SK-N-SH treated with all-trans-retinoic acid at 6 μM for 48 hours (cell line): ENCODE results near the gene SORCS1.

Source experiments
- ISL1 ChIP-seq: fragments of 250-450 bp; sonication (Bioruptor Pico); IDR thresholded peaks from 2 replicates; pipeline ENCODE4 v2.1.2; 2022; ENCODE audit warnings: mild to moderate bottlenecking, moderate library complexity
- PPARA ChIP-seq: fragments of 250-450 bp; sonication (Bioruptor Pico); IDR thresholded peaks from 2 replicates; pipeline ENCODE4 v1.5.0; 2020; ENCODE audit warnings: mild to moderate bottlenecking, borderline replicate concordance
- RARB ChIP-seq: fragments of 250-450 bp; sonication (Bioruptor Pico); IDR thresholded peaks from 2 replicates; pipeline ENCODE4 v1.8.0; 2021; ENCODE audit warnings: mild to moderate bottlenecking, moderate library complexity
- SNAI2 ChIP-seq: fragments of 250-450 bp; sonication (Bioruptor Pico); IDR thresholded peaks from 2 replicates; pipeline ENCODE4 v1.5.0; 2020; ENCODE audit warnings: mild to moderate bottlenecking, moderate library complexity
- TCF4 ChIP-seq: fragments of 250-450 bp; sonication (Bioruptor Pico); IDR thresholded peaks from 2 replicates; pipeline ENCODE4 v1.8.0; 2021; ENCODE audit warnings: mild to moderate bottlenecking, moderate library complexity, borderline replicate concordance
- ZFP3 ChIP-seq: fragments of 250-450 bp; sonication (Bioruptor Pico); IDR thresholded peaks from 2 replicates; pipeline ENCODE4 v1.5.0; 2020; ENCODE audit warnings: mild to moderate bottlenecking, moderate library complexity
- ZFP30 ChIP-seq: fragments of 450-650 bp; formaldehyde crosslinking; IDR thresholded peaks from 2 replicates; pipeline ENCODE4 v1.5.0; 2022; ENCODE audit warnings: mild to moderate bottlenecking, moderate library complexity
- ZNF70 ChIP-seq: fragments of 450-650 bp; formaldehyde crosslinking; IDR thresholded peaks from 2 replicates; pipeline ENCODE4 v1.5.0; 2020; ENCODE audit warnings: mild to moderate bottlenecking, moderate library complexity
- ZNF8 ChIP-seq: fragments of 450-650 bp; formaldehyde crosslinking; IDR thresholded peaks from 2 replicates; pipeline ENCODE4 v1.5.0; 2020; ENCODE audit warnings: mild to moderate bottlenecking, moderate library complexity
- TF ChIP-seq, protein P1 (sequence below): fragments of 250-450 bp; sonication (Bioruptor Pico); IDR thresholded peaks from 2 replicates; pipeline ENCODE4 v1.5.0; 2020; ENCODE audit warnings: mild to moderate bottlenecking, moderate library complexity
- TF ChIP-seq, protein P2 (sequence below): fragments of 250-450 bp; sonication (Bioruptor Pico); IDR thresholded peaks from 2 replicates; pipeline ENCODE4 v1.5.1; 2021; ENCODE audit warnings: mild to moderate bottlenecking, moderate library complexity
- TF ChIP-seq, protein P3 (sequence below): fragments of 250-450 bp; sonication (Bioruptor Pico); IDR thresholded peaks from 2 replicates; pipeline ENCODE4 v1.5.1; 2020; ENCODE audit warnings: low read depth, mild to moderate bottlenecking, moderate library complexity
- TF ChIP-seq, protein P4 (sequence below): fragments of 250-450 bp; sonication (Bioruptor Pico); IDR thresholded peaks from 2 replicates; pipeline ENCODE4 v1.8.0; 2020; ENCODE audit warnings: mild to moderate bottlenecking, moderate library complexity, borderline replicate concordance

DNA sequence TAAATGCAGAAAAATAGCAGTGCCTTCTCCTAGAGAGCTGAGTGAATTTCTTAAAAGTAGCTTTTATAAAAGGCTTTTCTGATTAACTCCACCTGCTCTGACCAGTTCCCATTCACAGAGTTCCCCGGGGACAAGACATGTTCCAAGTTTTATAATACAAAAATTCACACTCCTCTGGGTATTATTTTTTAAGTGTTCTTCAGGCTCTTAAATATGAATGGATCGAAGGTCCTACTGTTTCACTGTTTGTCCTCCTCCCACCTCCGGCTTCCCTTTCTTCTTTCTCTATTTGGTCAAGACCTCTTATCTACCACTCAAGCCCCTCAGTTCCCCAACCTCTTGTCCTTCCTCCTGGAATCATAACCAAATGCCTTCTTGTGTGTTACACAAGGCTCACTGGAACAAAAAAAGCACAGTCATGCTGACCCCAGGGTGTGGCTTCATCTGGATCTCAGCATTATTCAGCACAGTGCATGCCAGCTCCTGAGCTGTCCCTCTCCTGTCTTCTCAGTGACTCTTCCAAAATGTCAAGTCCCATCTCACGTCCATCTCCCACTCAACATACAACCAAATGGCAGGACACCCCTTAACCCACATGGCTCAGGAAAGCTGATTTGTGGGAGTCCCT is 222.4 kb downstream of the SORCS1 start:
- TF ChIP-seq, protein P1, sequence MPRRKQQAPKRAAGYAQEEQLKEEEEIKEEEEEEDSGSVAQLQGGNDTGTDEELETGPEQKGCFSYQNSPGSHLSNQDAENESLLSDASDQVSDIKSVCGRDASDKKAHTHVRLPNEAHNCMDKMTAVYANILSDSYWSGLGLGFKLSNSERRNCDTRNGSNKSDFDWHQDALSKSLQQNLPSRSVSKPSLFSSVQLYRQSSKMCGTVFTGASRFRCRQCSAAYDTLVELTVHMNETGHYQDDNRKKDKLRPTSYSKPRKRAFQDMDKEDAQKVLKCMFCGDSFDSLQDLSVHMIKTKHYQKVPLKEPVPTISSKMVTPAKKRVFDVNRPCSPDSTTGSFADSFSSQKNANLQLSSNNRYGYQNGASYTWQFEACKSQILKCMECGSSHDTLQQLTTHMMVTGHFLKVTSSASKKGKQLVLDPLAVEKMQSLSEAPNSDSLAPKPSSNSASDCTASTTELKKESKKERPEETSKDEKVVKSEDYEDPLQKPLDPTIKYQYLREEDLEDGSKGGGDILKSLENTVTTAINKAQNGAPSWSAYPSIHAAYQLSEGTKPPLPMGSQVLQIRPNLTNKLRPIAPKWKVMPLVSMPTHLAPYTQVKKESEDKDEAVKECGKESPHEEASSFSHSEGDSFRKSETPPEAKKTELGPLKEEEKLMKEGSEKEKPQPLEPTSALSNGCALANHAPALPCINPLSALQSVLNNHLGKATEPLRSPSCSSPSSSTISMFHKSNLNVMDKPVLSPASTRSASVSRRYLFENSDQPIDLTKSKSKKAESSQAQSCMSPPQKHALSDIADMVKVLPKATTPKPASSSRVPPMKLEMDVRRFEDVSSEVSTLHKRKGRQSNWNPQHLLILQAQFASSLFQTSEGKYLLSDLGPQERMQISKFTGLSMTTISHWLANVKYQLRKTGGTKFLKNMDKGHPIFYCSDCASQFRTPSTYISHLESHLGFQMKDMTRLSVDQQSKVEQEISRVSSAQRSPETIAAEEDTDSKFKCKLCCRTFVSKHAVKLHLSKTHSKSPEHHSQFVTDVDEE (CRISPR knock-in tag) = no peak
- TF ChIP-seq PPARA (CRISPR knock-in tag) (no peak), ZFP30 (CRISPR knock-in tag) (no peak), SNAI2 (CRISPR knock-in tag) (no peak), ISL1 (CRISPR knock-in tag) (no peak), TCF4 (CRISPR knock-in tag) (no peak), ZFP3 (no peak), ZNF70 (CRISPR knock-in tag) (no peak), ZNF8 (no peak), RARB (CRISPR knock-in tag) (no peak)
- TF ChIP-seq, protein P2, sequence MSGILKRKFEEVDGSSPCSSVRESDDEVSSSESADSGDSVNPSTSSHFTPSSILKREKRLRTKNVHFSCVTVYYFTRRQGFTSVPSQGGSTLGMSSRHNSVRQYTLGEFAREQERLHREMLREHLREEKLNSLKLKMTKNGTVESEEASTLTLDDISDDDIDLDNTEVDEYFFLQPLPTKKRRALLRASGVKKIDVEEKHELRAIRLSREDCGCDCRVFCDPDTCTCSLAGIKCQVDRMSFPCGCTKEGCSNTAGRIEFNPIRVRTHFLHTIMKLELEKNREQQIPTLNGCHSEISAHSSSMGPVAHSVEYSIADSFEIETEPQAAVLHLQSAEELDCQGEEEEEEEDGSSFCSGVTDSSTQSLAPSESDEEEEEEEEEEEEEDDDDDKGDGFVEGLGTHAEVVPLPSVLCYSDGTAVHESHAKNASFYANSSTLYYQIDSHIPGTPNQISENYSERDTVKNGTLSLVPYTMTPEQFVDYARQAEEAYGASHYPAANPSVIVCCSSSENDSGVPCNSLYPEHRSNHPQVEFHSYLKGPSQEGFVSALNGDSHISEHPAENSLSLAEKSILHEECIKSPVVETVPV (CRISPR knock-in tag) = no peak
- TF ChIP-seq, protein P3, sequence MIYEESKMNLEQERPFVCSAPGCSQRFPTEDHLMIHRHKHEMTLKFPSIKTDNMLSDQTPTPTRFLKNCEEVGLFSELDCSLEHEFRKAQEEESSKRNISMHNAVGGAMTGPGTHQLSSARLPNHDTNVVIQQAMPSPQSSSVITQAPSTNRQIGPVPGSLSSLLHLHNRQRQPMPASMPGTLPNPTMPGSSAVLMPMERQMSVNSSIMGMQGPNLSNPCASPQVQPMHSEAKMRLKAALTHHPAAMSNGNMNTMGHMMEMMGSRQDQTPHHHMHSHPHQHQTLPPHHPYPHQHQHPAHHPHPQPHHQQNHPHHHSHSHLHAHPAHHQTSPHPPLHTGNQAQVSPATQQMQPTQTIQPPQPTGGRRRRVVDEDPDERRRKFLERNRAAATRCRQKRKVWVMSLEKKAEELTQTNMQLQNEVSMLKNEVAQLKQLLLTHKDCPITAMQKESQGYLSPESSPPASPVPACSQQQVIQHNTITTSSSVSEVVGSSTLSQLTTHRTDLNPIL (CRISPR knock-in tag) = no peak
- TF ChIP-seq, protein P4, sequence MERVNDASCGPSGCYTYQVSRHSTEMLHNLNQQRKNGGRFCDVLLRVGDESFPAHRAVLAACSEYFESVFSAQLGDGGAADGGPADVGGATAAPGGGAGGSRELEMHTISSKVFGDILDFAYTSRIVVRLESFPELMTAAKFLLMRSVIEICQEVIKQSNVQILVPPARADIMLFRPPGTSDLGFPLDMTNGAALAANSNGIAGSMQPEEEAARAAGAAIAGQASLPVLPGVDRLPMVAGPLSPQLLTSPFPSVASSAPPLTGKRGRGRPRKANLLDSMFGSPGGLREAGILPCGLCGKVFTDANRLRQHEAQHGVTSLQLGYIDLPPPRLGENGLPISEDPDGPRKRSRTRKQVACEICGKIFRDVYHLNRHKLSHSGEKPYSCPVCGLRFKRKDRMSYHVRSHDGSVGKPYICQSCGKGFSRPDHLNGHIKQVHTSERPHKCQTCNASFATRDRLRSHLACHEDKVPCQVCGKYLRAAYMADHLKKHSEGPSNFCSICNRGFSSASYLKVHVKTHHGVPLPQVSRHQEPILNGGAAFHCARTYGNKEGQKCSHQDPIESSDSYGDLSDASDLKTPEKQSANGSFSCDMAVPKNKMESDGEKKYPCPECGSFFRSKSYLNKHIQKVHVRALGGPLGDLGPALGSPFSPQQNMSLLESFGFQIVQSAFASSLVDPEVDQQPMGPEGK = no peak
